Fibroblast of the aortic adventitia (primary cell): ENCODE results near the gene ESR1. TPM values are rescaled to one million over a fixed set of nuclear protein-coding genes. Genes with fewer than 3 reads are reported as not detected.
"Not testable (repeated sequence)": the region's sequence is repeated elsewhere in the genome, so short reads cannot be mapped to it uniquely, and the experiment has no call there.

Experiments
- DNase-seq: peaks from one replicate; pipeline ENCODE4 v3.0.0-alpha.2; 2010; ENCODE audit warnings: low read depth
- H3K4me3 ChIP-seq: 2 replicates; pipeline ENCODE4 v1.5.1; 2011; ENCODE audit warnings: low read depth, mild to moderate bottlenecking, control low read depth, low read length, moderate library complexity
- total RNA-seq: library from RNA; depleted of rRNA; stranded (reverse); fragments of >200 nt; gene quantifications from 2 replicates; pipeline ENCODE4 v1.2.3, GENCODE V29; 2012; ENCODE audit warnings: low replicate concordance
- TF ChIP-seq, protein P1 (sequence below): IDR thresholded peaks from 2 replicates; pipeline ENCODE4 v1.5.1; 2011; ENCODE audit warnings: mild to moderate bottlenecking, low read length, control low read depth, inconsistent platforms; ENCODE audit not compliant: insufficient read depth

The ESR1 gene
- total RNA-seq, 1 donor, result 2.7 TPM

- H3K4me3 ChIP-seq, result no peak overlapping the region
- DNase-seq, result peak; percentile 10
- TF ChIP-seq, protein P1, sequence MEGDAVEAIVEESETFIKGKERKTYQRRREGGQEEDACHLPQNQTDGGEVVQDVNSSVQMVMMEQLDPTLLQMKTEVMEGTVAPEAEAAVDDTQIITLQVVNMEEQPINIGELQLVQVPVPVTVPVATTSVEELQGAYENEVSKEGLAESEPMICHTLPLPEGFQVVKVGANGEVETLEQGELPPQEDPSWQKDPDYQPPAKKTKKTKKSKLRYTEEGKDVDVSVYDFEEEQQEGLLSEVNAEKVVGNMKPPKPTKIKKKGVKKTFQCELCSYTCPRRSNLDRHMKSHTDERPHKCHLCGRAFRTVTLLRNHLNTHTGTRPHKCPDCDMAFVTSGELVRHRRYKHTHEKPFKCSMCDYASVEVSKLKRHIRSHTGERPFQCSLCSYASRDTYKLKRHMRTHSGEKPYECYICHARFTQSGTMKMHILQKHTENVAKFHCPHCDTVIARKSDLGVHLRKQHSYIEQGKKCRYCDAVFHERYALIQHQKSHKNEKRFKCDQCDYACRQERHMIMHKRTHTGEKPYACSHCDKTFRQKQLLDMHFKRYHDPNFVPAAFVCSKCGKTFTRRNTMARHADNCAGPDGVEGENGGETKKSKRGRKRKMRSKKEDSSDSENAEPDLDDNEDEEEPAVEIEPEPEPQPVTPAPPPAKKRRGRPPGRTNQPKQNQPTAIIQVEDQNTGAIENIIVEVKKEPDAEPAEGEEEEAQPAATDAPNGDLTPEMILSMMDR, result no peak
Measured at GRCh38 chr6:152012227-152012626, 204.7 kb downstream of the ESR1 start.

GRCh38 chr6:152018876-152019275, 211.4 kb downstream of the ESR1 start:
- TF ChIP-seq, protein P1, result no peak
- no peak for DNase-seq
- no peak overlapping the region for H3K4me3 ChIP-seq

GRCh38 chr6:152022303-152022702, 214.8 kb downstream of the ESR1 start:
- TF ChIP-seq, protein P1, result no peak
- no peak overlapping the region for H3K4me3 ChIP-seq
- no peak for DNase-seq

DNA sequence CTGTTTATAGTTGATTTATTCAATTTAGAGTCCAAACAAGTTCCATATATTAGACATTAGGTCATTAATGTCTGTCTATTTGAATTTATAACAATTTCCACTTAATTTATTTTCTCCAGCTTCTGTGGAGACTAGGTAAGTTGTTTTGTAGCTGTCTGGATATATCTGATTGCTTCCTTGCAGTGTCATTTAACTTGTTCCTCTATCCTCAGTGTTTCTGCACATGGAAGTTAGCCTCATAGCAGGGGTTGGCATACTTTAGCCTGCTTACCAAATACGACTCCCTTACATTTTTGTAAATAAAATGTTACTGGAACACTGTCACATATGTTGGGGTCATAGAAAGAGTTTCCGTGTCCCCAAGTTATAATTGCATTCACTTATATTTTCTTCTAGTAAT, 216.1 kb downstream of the ESR1 start:
- no peak overlapping the region for H3K4me3 ChIP-seq
- TF ChIP-seq, protein P1, result no peak
- DNase-seq, result no peak

- DNase-seq, result peak; percentile 24
Measured at GRCh38 chr6:152026291-152026690, 218.8 kb downstream of the ESR1 start.

GRCh38 chr6:152026744-152027143, 219.3 kb downstream of the ESR1 start:
- DNase-seq, H3K4me3 ChIP-seq: not testable (repeated sequence)

More at GRCh38 chr6:152026291-152026690, 218.8 kb downstream of the ESR1 start:
- TF ChIP-seq, protein P1, result no peak
- H3K4me3 ChIP-seq, result no peak overlapping the region

- not testable (repeated sequence) for DNase-seq
Measured at GRCh38 chr6:152033765-152034164, 226.3 kb downstream of the ESR1 start.

DNA sequence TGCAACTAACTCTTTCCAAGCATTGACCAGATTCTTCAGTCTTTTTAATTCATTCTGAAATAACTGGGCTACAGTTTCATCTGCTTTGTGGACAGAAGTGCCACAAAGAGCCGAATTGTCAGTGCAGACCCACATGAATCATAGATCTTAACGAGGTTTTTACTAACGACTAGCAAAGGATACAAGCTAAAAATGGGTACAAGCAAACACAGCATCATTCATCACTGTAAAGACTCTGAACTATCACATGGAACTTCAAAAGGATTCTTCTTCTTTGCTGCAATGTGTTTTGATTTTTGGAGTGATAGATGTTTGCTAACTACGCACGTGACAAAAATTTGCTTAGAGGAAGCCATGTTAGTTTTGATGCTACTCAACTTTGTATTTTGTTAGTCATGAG, 227.1 kb downstream of the ESR1 start:
- no peak for DNase-seq
- TF ChIP-seq, protein P1, result no peak
- no peak overlapping the region for H3K4me3 ChIP-seq

More at GRCh38 chr6:152033765-152034164, 226.3 kb downstream of the ESR1 start:
- H3K4me3 ChIP-seq, result not testable (repeated sequence)
